ENCODE data around the gene KIN.

Gene KIN

GRCh38 chr10:7776777-7777176, 11.0 kb downstream of the KIN start:
- Histone ChIP-seq H3K27ac (replicated peaks) (no peak overlapping the region), H3K4me3 (replicated peaks; ENCODE audit: insufficient read depth, low read length) (no peak overlapping the region), H3K27me3 (ENCODE audit: insufficient read depth, poor library complexity, severe bottlenecking) (no peaks in the 10 kb centered on the region)
- no peak for DNase-seq (ENCODE audit: low read depth in 1 of 2, low spot score in 1 of 2)
- TF ChIP-seq GABPA (IDR thresholded peaks at IDR 0.05; ENCODE audit: low read depth) (no peak), SPI1 (IDR thresholded peaks at IDR 0.05; ENCODE audit: borderline replicate concordance, low read depth) (no peak), REST (IDR thresholded peaks at IDR 0.05; ENCODE audit: insufficient replicate concordance, low read depth) (no peak), POLR2AphosphoS5 (IDR thresholded peaks at IDR 0.05; ENCODE audit: low read depth) (no peak)
- TF ChIP-seq, protein P1, sequence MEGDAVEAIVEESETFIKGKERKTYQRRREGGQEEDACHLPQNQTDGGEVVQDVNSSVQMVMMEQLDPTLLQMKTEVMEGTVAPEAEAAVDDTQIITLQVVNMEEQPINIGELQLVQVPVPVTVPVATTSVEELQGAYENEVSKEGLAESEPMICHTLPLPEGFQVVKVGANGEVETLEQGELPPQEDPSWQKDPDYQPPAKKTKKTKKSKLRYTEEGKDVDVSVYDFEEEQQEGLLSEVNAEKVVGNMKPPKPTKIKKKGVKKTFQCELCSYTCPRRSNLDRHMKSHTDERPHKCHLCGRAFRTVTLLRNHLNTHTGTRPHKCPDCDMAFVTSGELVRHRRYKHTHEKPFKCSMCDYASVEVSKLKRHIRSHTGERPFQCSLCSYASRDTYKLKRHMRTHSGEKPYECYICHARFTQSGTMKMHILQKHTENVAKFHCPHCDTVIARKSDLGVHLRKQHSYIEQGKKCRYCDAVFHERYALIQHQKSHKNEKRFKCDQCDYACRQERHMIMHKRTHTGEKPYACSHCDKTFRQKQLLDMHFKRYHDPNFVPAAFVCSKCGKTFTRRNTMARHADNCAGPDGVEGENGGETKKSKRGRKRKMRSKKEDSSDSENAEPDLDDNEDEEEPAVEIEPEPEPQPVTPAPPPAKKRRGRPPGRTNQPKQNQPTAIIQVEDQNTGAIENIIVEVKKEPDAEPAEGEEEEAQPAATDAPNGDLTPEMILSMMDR (IDR thresholded peaks at IDR 0.05; ENCODE audit: insufficient read depth, low read length) = no peak

- no peak for DNase-seq (ENCODE audit: low read depth in 1 of 2, low spot score in 1 of 2)
- H3K27me3 ChIP-seq (ENCODE audit: insufficient read depth, poor library complexity, severe bottlenecking) = no peaks in the 10 kb centered on the region
- no peak for TF ChIP-seq GABPA (IDR thresholded peaks at IDR 0.05; ENCODE audit: low read depth)
- no peak overlapping the region for H3K4me3 ChIP-seq (replicated peaks; ENCODE audit: insufficient read depth, low read length)
- no peak overlapping the region for H3K27ac ChIP-seq (replicated peaks)
These were observed 13.7 kb downstream of the KIN start for GRCh38 chr10:7773845-7774801.

DNA sequence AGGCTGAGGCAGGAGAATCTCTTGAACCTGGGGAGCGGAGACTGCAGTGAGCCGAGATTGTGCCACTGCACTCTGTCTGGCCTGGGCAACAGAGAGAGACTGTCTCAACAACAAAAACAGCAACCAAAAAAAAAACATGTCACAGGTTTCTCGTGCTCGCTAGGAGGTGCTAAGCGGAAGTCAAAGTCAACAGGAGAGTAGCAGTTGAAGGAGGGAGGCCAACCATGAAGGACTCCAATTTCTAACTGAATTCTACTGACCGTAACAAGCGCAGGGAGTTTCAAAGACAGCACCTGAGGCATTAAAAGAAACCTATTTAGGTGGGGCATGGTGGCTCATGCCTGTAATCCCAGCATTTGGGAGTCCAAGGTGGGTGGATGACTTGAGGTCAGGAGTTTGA, 19.4 kb downstream of the KIN start:
- no peak overlapping the region for H3K4me3 ChIP-seq (replicated peaks; ENCODE audit: insufficient read depth, low read length)
- no peak for DNase-seq (ENCODE audit: low read depth in 1 of 2, low spot score in 1 of 2)
- H3K27ac ChIP-seq (replicated peaks) = no peak overlapping the region
- H3K27me3 ChIP-seq (ENCODE audit: insufficient read depth, poor library complexity, severe bottlenecking) = no peaks in the 10 kb centered on the region
- TF ChIP-seq POLR2AphosphoS5 (IDR thresholded peaks at IDR 0.05; ENCODE audit: low read depth) = no peak
- TF ChIP-seq SPI1 (IDR thresholded peaks at IDR 0.05; ENCODE audit: borderline replicate concordance, low read depth) = no peak
- TF ChIP-seq, protein P1 (IDR thresholded peaks at IDR 0.05; ENCODE audit: insufficient read depth, low read length) = no peak
- TF ChIP-seq REST (IDR thresholded peaks at IDR 0.05; ENCODE audit: insufficient replicate concordance, low read depth) = no peak
- TF ChIP-seq GABPA (IDR thresholded peaks at IDR 0.05; ENCODE audit: low read depth) = no peak

DNA sequence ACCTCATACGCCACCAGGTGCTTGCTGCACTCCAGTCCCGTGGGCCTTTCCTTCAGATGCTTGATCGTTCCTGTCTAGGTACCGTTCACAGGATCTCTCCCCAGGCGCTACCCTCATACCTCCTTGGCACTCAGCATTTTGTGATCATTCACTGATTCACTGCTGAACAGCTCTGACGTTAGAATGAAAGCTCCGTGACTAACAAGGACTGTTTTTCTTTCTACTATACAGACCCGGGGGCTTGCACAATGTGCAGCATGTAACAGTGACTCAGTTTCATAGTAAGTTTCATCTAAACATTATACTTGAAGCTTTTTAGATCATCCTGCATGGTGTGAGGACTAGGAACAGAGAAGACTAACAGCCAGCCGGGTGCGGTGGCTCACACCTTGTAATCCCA, 20.6 kb downstream of the KIN start:
- Histone ChIP-seq H3K4me3 (replicated peaks; ENCODE audit: insufficient read depth, low read length) (no peak overlapping the region), H3K27me3 (ENCODE audit: insufficient read depth, poor library complexity, severe bottlenecking) (no peaks in the 10 kb centered on the region), H3K27ac (replicated peaks) (no peak overlapping the region)
- no peak for DNase-seq (ENCODE audit: low read depth in 1 of 2, low spot score in 1 of 2)
- no peak for TF ChIP-seq POLR2AphosphoS5 (IDR thresholded peaks at IDR 0.05; ENCODE audit: low read depth)
- no peak for TF ChIP-seq GABPA (IDR thresholded peaks at IDR 0.05; ENCODE audit: low read depth)
- TF ChIP-seq, protein P1 (IDR thresholded peaks at IDR 0.05; ENCODE audit: insufficient read depth, low read length) = no peak
- no peak for TF ChIP-seq SPI1 (IDR thresholded peaks at IDR 0.05; ENCODE audit: borderline replicate concordance, low read depth)
- TF ChIP-seq REST (IDR thresholded peaks at IDR 0.05; ENCODE audit: insufficient replicate concordance, low read depth) = no peak
